GM19043 (cell line): ENCODE data around the gene TMEM19.
"Not testable (repeated sequence)": the region's sequence is repeated elsewhere in the genome, so short reads cannot be mapped to it uniquely, and the experiment has no call there.

Experiments used
- ATAC-seq: cut with Tn5 transposase; IDR thresholded peaks from one replicate; pipeline ENCODE4 v1.9.1; 2021; ENCODE audit warnings: low read depth; ENCODE audit not compliant: unreplicated experiment

The TMEM19 gene

DNA sequence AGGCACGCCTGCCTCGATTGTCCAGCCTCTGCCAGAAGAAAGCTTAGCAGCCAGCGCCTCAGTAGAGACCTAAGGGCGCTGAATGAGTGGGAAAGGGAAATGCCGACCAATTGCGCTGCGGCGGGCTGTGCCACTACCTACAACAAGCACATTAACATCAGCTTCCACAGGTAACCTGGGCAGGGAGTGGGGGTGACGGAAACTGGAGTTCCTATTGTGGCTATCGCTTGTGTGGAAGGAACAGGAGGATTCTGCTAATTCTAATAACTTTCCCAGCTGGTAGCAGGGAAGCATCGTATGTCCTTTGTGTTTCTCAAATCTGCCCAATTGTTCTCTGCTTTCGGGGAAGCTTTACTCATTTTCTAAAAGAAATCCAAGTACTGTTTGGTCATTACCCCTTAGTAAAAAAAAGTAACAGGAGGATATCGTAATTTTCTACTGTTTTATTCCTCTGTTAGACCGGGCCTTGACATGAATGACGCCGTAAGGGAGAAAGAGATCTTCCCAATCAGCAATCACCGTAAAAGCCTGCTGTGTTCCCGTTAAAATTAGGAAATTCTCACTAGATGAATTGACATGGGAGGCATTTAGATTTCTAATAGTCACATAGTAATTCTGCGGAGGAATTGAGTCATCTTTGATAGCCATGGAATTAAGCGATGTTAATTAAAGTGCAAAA, 21.3 kb upstream of the TMEM19 start:
- ATAC-seq, result peak; percentile 6

- ATAC-seq, result no peak
Observed at GRCh38 chr12:71665090-71665463, 20.8 kb upstream of the TMEM19 start.

DNA sequence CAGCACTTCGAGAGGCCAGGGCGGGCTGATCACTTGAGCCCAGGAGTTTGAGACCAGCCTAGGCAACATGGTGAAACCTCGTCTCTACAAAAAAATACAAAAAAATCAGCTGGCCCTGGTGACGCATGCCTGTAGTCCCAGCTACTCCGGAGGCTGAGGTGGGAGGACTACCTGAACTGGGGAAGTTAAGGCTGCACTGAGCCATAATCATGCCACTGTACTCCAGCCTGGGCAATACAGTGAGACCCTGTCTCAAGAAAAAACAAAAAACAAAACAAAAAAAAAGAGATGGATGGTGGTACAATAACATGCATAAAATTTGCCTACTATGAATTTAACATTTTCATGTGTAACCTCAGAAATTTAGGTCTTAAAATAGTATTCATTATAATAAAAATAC, 19.6 kb upstream of the TMEM19 start:
- no peak for ATAC-seq

DNA sequence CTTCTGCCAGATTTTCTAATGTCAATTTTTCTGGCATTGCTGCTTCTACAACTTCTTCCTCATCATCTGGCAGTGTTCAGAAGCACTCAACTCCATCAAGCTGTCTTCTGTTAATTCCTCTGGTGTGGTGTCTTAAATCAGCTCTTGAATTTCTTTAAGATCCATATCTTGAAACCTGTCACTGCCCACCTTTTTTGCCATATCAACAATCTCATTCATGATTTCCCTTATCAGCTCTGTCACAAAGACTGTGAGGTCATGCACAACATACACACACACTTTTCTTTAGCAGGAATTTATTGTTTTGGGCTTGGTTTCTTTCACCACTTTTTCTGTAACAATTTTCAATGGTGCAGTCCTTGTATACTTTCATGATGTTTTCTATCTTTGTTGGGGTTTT, 14.6 kb upstream of the TMEM19 start:
- no peak for ATAC-seq

- no peak for ATAC-seq
Observed at GRCh38 chr12:71671816-71672215, 14.1 kb upstream of the TMEM19 start.

- no peak for ATAC-seq
Observed at GRCh38 chr12:71682466-71682865, 3.4 kb upstream of the TMEM19 start.

DNA sequence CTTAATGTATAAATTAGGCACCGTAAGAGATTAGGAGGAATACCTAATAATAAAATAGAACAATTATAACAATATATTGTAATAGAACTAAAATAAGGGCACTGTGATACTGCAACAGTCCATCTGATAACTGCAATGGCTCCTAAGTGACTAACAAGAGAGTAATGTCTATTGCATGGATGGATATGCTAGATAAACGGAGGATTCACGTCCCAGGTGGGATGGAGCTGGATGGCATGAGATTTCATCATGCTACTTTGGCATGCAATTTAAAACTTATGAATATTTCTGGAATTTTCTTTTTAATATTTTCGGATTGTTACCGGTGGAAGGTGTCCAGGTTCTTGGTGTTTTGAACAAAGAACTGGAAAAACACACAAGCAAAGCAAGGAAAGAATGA, 2.2 kb upstream of the TMEM19 start:
- ATAC-seq, result no peak

DNA sequence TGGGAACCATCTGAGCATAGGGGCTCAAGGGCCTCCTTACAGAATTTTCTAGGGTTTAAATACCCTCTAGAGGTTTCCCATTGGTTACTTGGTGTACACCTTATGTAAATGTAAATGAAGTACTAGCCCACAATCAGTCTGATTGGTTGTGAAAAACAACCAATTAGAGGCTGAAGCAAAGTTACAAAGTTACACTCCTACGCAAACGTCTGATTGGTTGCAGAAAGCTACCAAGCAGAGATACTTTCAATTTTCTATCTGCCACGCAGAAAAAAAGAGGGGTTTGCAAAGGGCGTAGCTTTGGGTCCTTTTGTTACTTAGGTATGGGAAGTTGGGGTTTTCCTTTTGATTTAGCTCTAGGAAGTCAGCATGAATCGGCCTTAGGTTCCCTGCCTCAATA, 1.8 kb upstream of the TMEM19 start:
- no peak for ATAC-seq

GRCh38 chr12:71685312-71685906, 473 bp upstream of the TMEM19 start:
- ATAC-seq, result no peak

DNA sequence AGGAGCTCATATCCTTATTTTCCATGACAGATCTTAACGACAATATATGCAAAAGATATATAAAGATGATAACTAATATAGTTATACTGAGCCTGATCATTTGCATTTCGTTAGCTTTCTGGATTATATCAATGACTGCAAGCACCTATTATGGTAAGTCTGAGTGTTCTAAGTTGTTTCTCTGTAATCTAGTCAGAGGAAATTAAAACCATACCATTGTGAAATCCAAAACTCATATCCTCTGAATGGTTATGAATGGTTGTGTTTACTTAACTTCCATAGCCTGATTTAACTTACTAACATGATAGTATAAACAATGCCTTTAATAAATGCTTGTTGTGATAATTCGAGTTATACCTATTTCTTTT, 760 bp downstream of the TMEM19 start:
- no peak for ATAC-seq

DNA sequence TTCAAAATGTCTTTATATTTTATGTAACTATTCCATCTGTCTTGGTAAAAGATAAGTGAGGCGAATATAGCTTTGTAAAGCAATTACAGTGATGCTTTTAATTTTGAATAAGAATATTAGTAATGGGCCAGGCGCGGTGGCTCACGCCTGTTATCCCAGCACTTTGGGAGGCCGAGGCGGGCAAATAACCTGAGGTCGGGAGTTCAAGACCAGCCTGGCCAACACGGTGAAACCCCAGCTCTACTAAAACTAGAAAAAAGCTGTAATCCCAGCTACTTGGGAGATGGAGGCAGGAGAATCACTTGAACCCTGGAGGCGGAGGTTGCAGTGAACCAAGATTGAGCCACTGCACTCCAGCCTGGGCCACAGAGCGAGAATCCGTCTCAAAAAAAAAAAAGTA, 1.3 kb downstream of the TMEM19 start:
- ATAC-seq, result not testable (repeated sequence)

- no peak for ATAC-seq
Observed at GRCh38 chr12:71688961-71689570, 3.2 kb downstream of the TMEM19 start.

DNA sequence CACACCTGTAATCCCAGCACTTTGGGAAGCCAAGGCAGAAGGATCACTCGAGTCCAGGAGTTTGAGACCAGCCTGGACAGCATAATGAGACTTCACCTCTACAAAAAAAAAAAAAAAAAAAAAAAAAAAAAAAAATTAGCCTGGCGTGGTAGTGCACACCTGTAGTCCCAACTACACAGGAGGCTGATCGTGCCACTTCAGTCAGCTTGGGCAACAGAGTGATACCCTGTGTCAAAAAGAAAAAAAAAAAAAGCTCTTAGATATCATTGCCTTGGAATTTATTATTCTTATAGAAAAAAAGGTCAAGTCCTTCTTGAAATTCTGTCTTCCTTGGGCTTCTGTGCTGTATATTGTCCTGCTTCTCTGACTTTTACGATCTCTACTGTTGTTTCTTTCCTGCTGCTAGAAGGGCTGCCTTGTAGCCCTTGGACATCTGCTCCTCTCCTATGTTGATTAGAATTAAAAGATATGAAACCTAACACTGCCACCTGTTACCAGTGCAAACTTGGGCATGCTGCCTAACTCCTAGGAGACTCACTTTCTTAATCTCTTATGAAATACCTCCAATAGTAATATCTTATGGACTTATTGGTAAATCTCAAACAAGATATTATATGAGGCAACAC, 5.7 kb downstream of the TMEM19 start:
- no peak for ATAC-seq

GRCh38 chr12:71693126-71693525, 7.2 kb downstream of the TMEM19 start:
- no peak for ATAC-seq

DNA sequence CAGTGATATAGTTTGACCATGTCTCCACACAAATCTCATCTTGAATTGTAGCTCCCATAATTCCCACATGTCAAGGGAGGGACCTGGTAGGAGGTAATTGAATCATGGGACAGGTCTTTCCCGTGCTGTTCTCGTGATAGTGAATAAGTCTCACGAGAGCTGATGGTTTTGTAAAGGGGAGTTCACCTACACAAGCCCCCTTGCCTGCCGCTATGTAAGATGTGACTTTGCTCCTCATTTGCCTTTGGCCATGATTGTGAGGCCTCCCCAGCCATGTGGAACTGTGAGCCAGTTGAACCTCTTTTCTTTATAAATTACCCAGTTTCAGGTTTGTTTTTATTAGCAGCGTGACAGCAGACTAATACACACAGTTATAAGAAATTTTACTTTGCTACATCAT, 7.8 kb downstream of the TMEM19 start:
- ATAC-seq, result not testable (repeated sequence)

DNA sequence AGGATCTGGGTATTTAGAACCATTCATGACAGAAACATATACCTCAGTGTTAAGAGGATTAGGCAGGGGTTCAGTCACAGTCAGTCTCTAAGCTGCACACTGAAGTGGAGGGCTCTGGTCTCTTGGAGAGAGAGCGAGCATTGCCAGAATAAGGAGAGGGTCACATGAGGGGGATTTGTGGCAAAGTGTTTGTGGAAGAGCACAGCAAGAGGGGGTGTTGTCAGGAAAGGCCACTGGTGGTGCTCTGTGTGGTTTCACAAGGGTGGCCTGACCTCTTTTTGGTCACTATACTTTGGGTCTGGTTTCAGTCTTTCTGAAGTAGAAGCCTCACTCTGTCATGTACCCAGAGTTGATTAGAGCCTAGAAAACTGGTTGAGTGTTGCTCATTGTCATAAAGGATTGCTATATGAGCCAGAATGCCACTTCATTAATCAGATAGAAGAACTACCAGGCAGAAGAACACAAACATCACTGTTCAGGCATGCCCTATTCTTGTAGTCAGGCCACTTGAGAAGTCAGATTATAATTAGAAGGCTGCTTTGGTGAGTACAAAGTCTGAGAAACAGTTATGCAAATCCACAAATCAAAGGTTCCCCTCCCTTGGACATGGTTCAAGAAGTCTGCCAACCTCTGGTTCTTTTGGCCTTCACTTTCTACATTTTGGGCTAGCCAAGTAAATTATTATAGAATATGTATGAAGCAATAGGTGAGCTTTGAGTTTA, 8.4 kb downstream of the TMEM19 start:
- ATAC-seq, result peak; percentile 79

DNA sequence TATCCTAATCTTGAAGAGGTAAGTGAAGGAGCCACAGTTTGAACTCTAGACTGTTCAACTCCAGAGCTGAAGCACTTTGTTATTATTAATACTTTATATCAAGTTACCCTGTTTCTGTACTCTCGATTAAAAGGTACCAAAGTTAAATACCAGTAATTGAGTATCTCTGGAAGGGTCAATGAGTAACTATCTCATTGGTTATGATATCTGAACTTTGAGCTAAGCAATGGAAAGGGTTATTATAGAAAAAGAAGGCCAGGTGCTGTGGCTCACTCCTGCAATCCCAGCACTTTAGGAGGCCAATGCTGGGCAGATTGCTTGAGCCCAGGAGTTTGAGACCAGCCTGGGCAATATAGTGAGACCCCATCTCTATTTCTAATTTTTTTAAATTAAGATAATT, 9.9 kb downstream of the TMEM19 start:
- no peak for ATAC-seq

- not testable (repeated sequence) for ATAC-seq
Observed at GRCh38 chr12:71702181-71702580, 16.3 kb downstream of the TMEM19 start.

DNA sequence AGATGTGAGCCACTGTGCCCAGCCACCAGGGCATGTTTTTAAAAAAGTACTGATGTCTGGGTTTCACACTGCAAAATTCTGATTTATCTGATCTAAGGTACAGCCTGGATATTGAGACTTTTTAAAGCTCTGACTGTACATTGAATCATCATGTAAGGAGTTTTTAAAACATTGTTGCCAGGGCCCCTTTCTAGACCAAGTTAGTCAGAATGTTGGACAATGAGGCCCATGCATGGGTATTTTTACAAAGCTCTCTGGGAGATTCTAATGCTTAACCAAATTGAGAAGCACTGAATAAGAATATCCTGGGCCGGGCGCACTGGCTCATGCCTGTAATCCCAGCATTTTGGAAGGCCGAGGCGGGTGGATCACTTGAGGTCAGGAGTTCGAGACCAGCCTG, 16.7 kb downstream of the TMEM19 start:
- ATAC-seq, result no peak

DNA sequence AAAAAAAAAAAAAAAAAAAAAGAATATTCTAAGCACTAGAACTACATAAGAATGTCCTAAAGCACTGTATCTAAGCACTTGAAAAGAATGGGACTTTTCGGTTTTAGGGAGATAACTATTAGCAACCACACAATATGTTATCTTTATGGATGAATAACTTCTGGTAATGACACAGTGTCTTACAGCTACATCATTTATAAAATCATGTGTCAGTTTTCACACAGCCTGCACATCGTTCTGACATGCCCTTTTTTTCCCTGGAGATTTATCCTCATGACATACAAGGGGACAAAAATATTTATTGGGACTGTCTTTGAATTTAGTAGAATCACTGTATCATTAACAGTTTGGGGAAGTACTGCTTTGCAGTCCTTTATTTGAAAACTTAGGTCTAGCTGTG, 17.3 kb downstream of the TMEM19 start:
- ATAC-seq, result no peak

- ATAC-seq, result no peak
Observed at GRCh38 chr12:71704920-71705319, 19.0 kb downstream of the TMEM19 start.
